Measurements from ENCODE around the gene ADAM15.

GRCh38 chr1:155006601-155007101 lies 44.5 kb upstream of the ADAM15 start:
- TF ChIP-seq POLR2A (IDR thresholded peaks at IDR 0.05) (no peak), CTCF (IDR thresholded peaks at IDR 0.05) (no peak), POLR2AphosphoS5 (IDR thresholded peaks at IDR 0.05) (no peak)

All from breast epithelium (tissue), 3 donors.